H1 (cell line): Measurements from ENCODE around the gene GSE1. TPM values are rescaled to one million over a fixed set of nuclear protein-coding genes. Genes with fewer than 3 reads are reported as not detected.

ENCODE experiments used
- CTCF ChIA-PET: fragments of 300-600 bp; sonication (Branson Sonifier 250); formaldehyde crosslinking; loops from one replicate; lab custom pipeline; 2021; ENCODE audit not compliant: partially characterized antibody; lab: Charles Lee
- POLR2A ChIA-PET: fragments of 300-600 bp; sonication (Branson Sonifier 250); formaldehyde crosslinking; loops from one replicate; lab custom pipeline; 2021; ENCODE audit warnings: inconsistent platforms; ENCODE audit not compliant: partially characterized antibody; lab: Charles Lee
- DNase-seq, 2 experiments: peaks; one replicate each; pipeline versions ENCODE4 v3.0.0 to v3.0.0-alpha.2; 2010 to 2022; ENCODE audit warnings: low spot score in 2 of 2, low read depth in 1 of 2, mixed read lengths in 1 of 2
- FAIRE-seq: peaks from 2 replicates; lab custom pipeline; 2011; peaks lifted over from hg19 to GRCh38; lab: Jason Lieb, UNC
- H2AFZ ChIP-seq: 2 replicates; pipeline ENCODE4 v1.8.1; 2012; ENCODE audit warnings: low read length, inconsistent platforms
- H2AK5ac ChIP-seq: 2 replicates; pipeline ENCODE4 v1.6.1; 2013; ENCODE audit warnings: low read depth, low read length
- H2BK120ac ChIP-seq: replicated peaks from 2 replicates; pipeline ENCODE3; 2013; ENCODE audit warnings: low read depth, low read length, inconsistent platforms
- H2BK12ac ChIP-seq: 2 replicates; pipeline ENCODE4 v1.6.1; 2013; ENCODE audit warnings: low read depth, low read length
- H2BK15ac ChIP-seq: 2 replicates; pipeline ENCODE4 v1.6.1; 2013; ENCODE audit warnings: low read length
- H2BK20ac ChIP-seq: 2 replicates; pipeline ENCODE4 v1.6.1; 2013; ENCODE audit warnings: low read length
- H2BK5ac ChIP-seq: 2 replicates; pipeline ENCODE4 v1.6.1; 2013; ENCODE audit warnings: low read depth, low read length
- H3K14ac ChIP-seq: 2 replicates; pipeline ENCODE4 v1.6.1; 2013; ENCODE audit warnings: inconsistent platforms; ENCODE audit not compliant: insufficient read length
- H3K18ac ChIP-seq: 2 replicates; pipeline ENCODE4 v1.6.1; 2013; ENCODE audit warnings: low read length; ENCODE audit errors: extremely low read depth
- H3K23ac ChIP-seq: 2 replicates; pipeline ENCODE4 v1.6.1; 2013; ENCODE audit warnings: inconsistent platforms; ENCODE audit not compliant: insufficient read length
- H3K23me2 ChIP-seq: 2 replicates; pipeline ENCODE4 v1.6.1; 2013; ENCODE audit warnings: low read depth, low read length
- H3K27ac ChIP-seq: 2 replicates; pipeline ENCODE4 v1.6.1; 2011; ENCODE audit warnings: low read depth, low read length, inconsistent platforms
- H3K27me3 ChIP-seq, 4 experiments: replicated peaks in 1 of 4; 1 replicate in 1 of 4; 2 replicates in 3 of 4; pipeline versions ENCODE4 v1.6.1 to v1.8.1; 2011 to 2013; ENCODE audit warnings: low read length in 3 of 4, mild to moderate bottlenecking in 3 of 4, inconsistent platforms in 2 of 4, mixed read lengths in 2 of 4, moderate library complexity in 1 of 4; ENCODE audit not compliant: control insufficient read depth in 3 of 4, insufficient read depth in 3 of 4; ENCODE audit errors: extremely low read depth in 1 of 4
- H3K36me3 ChIP-seq, 4 experiments: 2 replicates each; pipeline versions ENCODE4 v1.6.1 to v1.8.1; 2011 to 2013; ENCODE audit warnings: mild to moderate bottlenecking in 4 of 4, low read length in 3 of 4, moderate library complexity in 2 of 4, control low read depth in 1 of 4, inconsistent platforms in 1 of 4; ENCODE audit not compliant: insufficient read depth in 4 of 4, control insufficient read depth in 2 of 4
- H3K4ac ChIP-seq: replicated peaks from 2 replicates; pipeline ENCODE3; 2013; ENCODE audit warnings: low read length, low read depth, mixed read lengths, inconsistent platforms; ENCODE audit not compliant: insufficient read length
- H3K4me1 ChIP-seq, 4 experiments: replicated peaks in 1 of 4; 1 replicate in 1 of 4; 2 replicates in 3 of 4; pipeline versions ENCODE4 v1.6.1 to v1.8.1; 2011 to 2013; ENCODE audit warnings: low read length in 3 of 4, inconsistent platforms in 2 of 4, mixed read lengths in 1 of 4; ENCODE audit not compliant: insufficient read depth in 4 of 4, control insufficient read depth in 3 of 4
- H3K4me2 ChIP-seq, 2 experiments: 2 replicates each; pipeline versions ENCODE4 v1.6.1 to v1.8.1; 2011 to 2013; ENCODE audit warnings: low read depth in 2 of 2, low read length in 2 of 2, control low read depth in 1 of 2, inconsistent platforms in 1 of 2, mild to moderate bottlenecking in 1 of 2; ENCODE audit not compliant: insufficient read depth in 1 of 2
- H3K4me3 ChIP-seq, 4 experiments: fragments of 200-600, 300-600 bp in 1 of 4; sonication (generic), shearing (Covaris generic), sonication (Bioruptor Twin) in 1 of 4; 2 replicates each; pipeline versions ENCODE4 v1.5.1 to v1.8.1; 2011 to 2016; ENCODE audit warnings: low read length in 4 of 4, low read depth in 3 of 4, control low read depth in 2 of 4, inconsistent platforms in 2 of 4, mild to moderate bottlenecking in 2 of 4, mixed read lengths in 1 of 4, moderate library complexity in 1 of 4; ENCODE audit not compliant: insufficient read depth in 2 of 4; ENCODE audit errors: extremely low read depth in 1 of 4
- H3K56ac ChIP-seq: replicated peaks from 2 replicates; pipeline ENCODE3; 2013; ENCODE audit warnings: low read depth, mild to moderate bottlenecking, mixed read lengths, low read length, inconsistent platforms; ENCODE audit not compliant: insufficient read length
- H3K79me1 ChIP-seq: 2 replicates; pipeline ENCODE4 v1.6.1; 2013; ENCODE audit warnings: low read depth, low read length, control low read depth
- H3K79me2 ChIP-seq, 2 experiments: 2 replicates each; pipeline versions ENCODE4 v1.6.1 to v1.8.1; 2012 to 2013; ENCODE audit warnings: low read length in 2 of 2, mild to moderate bottlenecking in 2 of 2, inconsistent platforms in 1 of 2; ENCODE audit not compliant: insufficient read depth in 2 of 2, control insufficient read depth in 1 of 2
- H3K9ac ChIP-seq, 4 experiments: replicated peaks in 1 of 4; 1 replicate in 1 of 4; 2 replicates in 3 of 4; pipeline versions ENCODE4 v1.6.1 to v1.8.1; 2011 to 2013; ENCODE audit warnings: low read depth in 3 of 4, low read length in 3 of 4, control low read depth in 2 of 4, mild to moderate bottlenecking in 2 of 4, moderate library complexity in 2 of 4, inconsistent platforms in 1 of 4; ENCODE audit errors: extremely low read depth in 1 of 4
- H3K9me3 ChIP-seq, 2 experiments: 2 replicates each; pipeline versions ENCODE4 v1.6.1 to v1.8.1; 2012 to 2013; ENCODE audit warnings: mild to moderate bottlenecking in 2 of 2, moderate library complexity in 2 of 2, control low read depth in 1 of 2, inconsistent platforms in 1 of 2, low read depth in 1 of 2, low read length in 1 of 2, mixed read lengths in 1 of 2; ENCODE audit not compliant: insufficient read depth in 2 of 2
- H4K20me1 ChIP-seq, 2 experiments: replicated peaks in 1 of 2; 2 replicates each; pipeline versions ENCODE3 to v1.8.1; 2011 to 2013; ENCODE audit warnings: inconsistent platforms in 2 of 2, low read length in 2 of 2, mild to moderate bottlenecking in 1 of 2; ENCODE audit not compliant: insufficient read depth in 2 of 2, control insufficient read depth in 1 of 2
- H4K5ac ChIP-seq: 2 replicates; pipeline ENCODE4 v1.6.1; 2013; ENCODE audit warnings: low read length, low read depth, mixed read lengths, inconsistent platforms; ENCODE audit not compliant: insufficient read length
- H4K8ac ChIP-seq: 2 replicates; pipeline ENCODE4 v1.8.0; 2013; ENCODE audit warnings: mild to moderate bottlenecking, moderate library complexity, low read length, inconsistent platforms; ENCODE audit not compliant: insufficient read depth; ENCODE audit errors: extremely low read depth
- H4K91ac ChIP-seq: replicated peaks from 2 replicates; pipeline ENCODE3; 2013; ENCODE audit warnings: low read length, mixed read lengths, inconsistent platforms; ENCODE audit not compliant: insufficient read length
- ASH2L ChIP-seq: fragments of 200-600, 300-600 bp; sonication (generic); IDR thresholded peaks from one replicate; pipeline ENCODE4 v1.7.1; 2017; ENCODE audit warnings: low read length
- ATF2 ChIP-seq: IDR thresholded peaks from 2 replicates; pipeline ENCODE4 v1.6.1; 2012; ENCODE audit warnings: low read length, inconsistent platforms
- BRCA1 ChIP-seq: IDR thresholded peaks from 2 replicates; pipeline ENCODE4 v1.6.1; 2012; ENCODE audit warnings: low read depth, low read length, improper control_type of control experiment
- CHD1 ChIP-seq: IDR thresholded peaks from 2 replicates; pipeline ENCODE4 v1.6.1; 2012; ENCODE audit warnings: low read depth, low read length, improper control_type of control experiment
- CHD2 ChIP-seq: IDR thresholded peaks from 2 replicates; pipeline ENCODE4 v1.6.1; 2012; ENCODE audit warnings: low read length, improper control_type of control experiment
- CREB1 ChIP-seq: IDR thresholded peaks from 2 replicates; pipeline ENCODE4 v1.6.1; 2012; ENCODE audit warnings: inconsistent platforms
- GTF2F1 ChIP-seq: IDR thresholded peaks from 2 replicates; pipeline ENCODE4 v1.6.1; 2012; ENCODE audit warnings: low read depth, low read length, improper control_type of control experiment, borderline replicate concordance
- MAFK ChIP-seq: IDR thresholded peaks from 2 replicates; pipeline ENCODE4 v1.6.1; 2012; ENCODE audit warnings: low read depth, mild to moderate bottlenecking, improper control_type of control experiment, low read length
- MAX ChIP-seq: IDR thresholded peaks from 2 replicates; pipeline ENCODE4 v1.6.1; 2012; ENCODE audit warnings: inconsistent platforms
- SIX5 ChIP-seq: IDR thresholded peaks from 2 replicates; pipeline ENCODE4 v1.6.1; 2011; ENCODE audit warnings: mild to moderate bottlenecking, low read depth, low read length
- SRF ChIP-seq: IDR thresholded peaks from 2 replicates; pipeline ENCODE4 v1.6.1; 2011; ENCODE audit warnings: mild to moderate bottlenecking, low read depth, low read length, moderate library complexity
- TAF1 ChIP-seq: IDR thresholded peaks from 2 replicates; pipeline ENCODE4 v1.6.1; 2011; ENCODE audit warnings: mild to moderate bottlenecking, low read depth, low read length
- TBP ChIP-seq: IDR thresholded peaks from 2 replicates; pipeline ENCODE4 v1.6.1; 2011; ENCODE audit warnings: low read depth, low read length, improper control_type of control experiment
- WGBS, 2 experiments: shearing (Covaris generic) in 1 of 2; methylation state at CpG; one replicate each; pipeline versions ENCODE4 v1.1.6 to v1.1.7; 2013 to 2015; ENCODE audit warnings: low lambda C conversion rate in 2 of 2, mixed read lengths in 2 of 2, inconsistent platforms in 1 of 2, low coverage in 1 of 2, missing lambda C conversion rate in 1 of 2; ENCODE audit not compliant: insufficient replicate concordance in 2 of 2, insufficient coverage in 1 of 2, insufficient read length in 1 of 2; ENCODE audit errors: extremely low coverage in 1 of 2, missing lambda C conversion rate in 1 of 2; 5-methylcytosine and 5-hydroxymethylcytosine counted together
- polyA plus RNA-seq, 7 experiments: library from polyadenylated mRNA; depleted of rRNA in 3 of 7; stranded (reverse) in 5 of 7; unstranded in 2 of 7; fragments of >200 nt in 5 of 7; fragments of 200-250 nt in 2 of 7; gene quantifications; 1 replicate in 5 of 7; 2 replicates in 1 of 7; 4 replicates in 1 of 7; pipeline versions ENCODE4 v1.2.1 to v1.2.3, GENCODE V29; 2011 to 2013; ENCODE audit warnings: missing spikeins in 2 of 7, mixed read lengths in 2 of 7
- total RNA-seq: library from RNA; stranded (reverse); fragmentation: NEBNext Ultra II Directional; extraction: Animal tissue kit (Norgen Biotek cat#: 25700); gene quantifications from 2 replicates; pipeline ENCODE4 v1.2.1, GENCODE V29; 2021

GSE1 gene
- total and polyA plus RNA-seq, 2 of the 8 experiments (the other 6 are each of a cell fraction or from before 2014, with no cell fraction given), result 26.0 to 65.6 TPM

GRCh38 chr16:85575920-85576319 is 37.2 kb upstream of the GSE1 start:
- DNase-seq (no peak), FAIRE-seq (no peak)
- H2BK5ac ChIP-seq, result no peak overlapping the region
- peaks cover 0 to 2% (median 0%) of the 10 kb centered on the region in 4 experiments; a peak in 2 of 8 replicates for H3K36me3 ChIP-seq
- H2BK15ac ChIP-seq, result no peak overlapping the region
- no peak overlapping the region for H3K4me2 ChIP-seq
- H4K8ac ChIP-seq, result no peak overlapping the region
- H2AFZ ChIP-seq, result no peak overlapping the region
- peaks cover 0 to 16% (median 12%) of the 10 kb centered on the region in 4 experiments; a peak in 4 of 7 replicates for H3K27me3 ChIP-seq
- H3K27ac ChIP-seq, result no peak overlapping the region
- no peak overlapping the region for H3K23ac ChIP-seq
- H2BK120ac ChIP-seq, result no peak overlapping the region
- H3K9me3 ChIP-seq, result no peaks in the 10 kb centered on the region
- H3K79me2 ChIP-seq, result peaks cover 0 to 53% of the 10 kb centered on the region in 2 experiments; a peak in 3 of 4 replicates
- H3K23me2 ChIP-seq, result peaks cover 7% of the 10 kb centered on the region; the same call in 1 of the 2 replicates
- H3K4me3 ChIP-seq, result no peak overlapping the region
- H2AK5ac ChIP-seq, result no peak overlapping the region
- H3K4me1 ChIP-seq, result peaks cover 19 to 69% (median 47%) of the 10 kb centered on the region in 4 experiments
- no peak overlapping the region for H3K14ac ChIP-seq
- no peak overlapping the region for H3K18ac ChIP-seq
- H3K79me1 ChIP-seq, result peaks cover 19% of the 10 kb centered on the region
- no peak overlapping the region for H4K5ac ChIP-seq
- no peak overlapping the region for H3K9ac ChIP-seq
- no peak overlapping the region for H2BK20ac ChIP-seq
- peaks cover 8% of the 10 kb centered on the region in 2 experiments for H4K20me1 ChIP-seq
- H4K91ac ChIP-seq, result no peak overlapping the region
- H3K56ac ChIP-seq, result no peak overlapping the region
- POLR2A ChIA-PET, result interaction anchor here (1.2 to 4.7 kb wide), 3 partner anchors 12 to 21 kb away, joined by 3 to 27 read pairs (median 3); no protein-coding TSS in a partner anchor
- 0 out of 2 replicates have a peak overlapping the region, but pooled peaks have one; percentile 50 for H2BK12ac ChIP-seq
- CTCF ChIA-PET, result interaction anchor here (0.8 to 15.6 kb wide), 11 partner anchors 9 to 154 kb away, joined by 3 to 173 read pairs (median 10); no protein-coding TSS in a partner anchor
- WGBS, 2 experiments, result 86% methylated on average over 5 of the region's 5 CpGs; no CpG with 5 or more reads in 1 of the 2 experiments
- no peak overlapping the region for H3K4ac ChIP-seq
- TF ChIP-seq BRCA1 (no peak), MAX (no peak), ASH2L (no peak), SRF (no peak), TAF1 (no peak), ATF2 (no peak), CREB1 (no peak), SIX5 (no peak), MAFK (no peak), GTF2F1 (no peak), TBP (no peak), CHD2 (no peak), CHD1 (no peak)
